DMS53 treated with DMSO at 0.1 percent for 48 hours (cell line): Measurements from ENCODE around the gene BBX.

ENCODE experiments used
- DNase-seq: peaks from one replicate; lab custom pipeline; 2025; ENCODE audit not compliant: unreplicated experiment; lab: John Stamatoyannopoulos, UW

The BBX gene

GRCh38 chr3:107644631-107645030 is 121.9 kb downstream of the BBX start:
- DNase-seq, result no peak

- DNase-seq, result no peak
Observed at GRCh38 chr3:107650788-107651187, 128.0 kb downstream of the BBX start.

GRCh38 chr3:107651782-107652181 is 129.0 kb downstream of the BBX start:
- DNase-seq, result no peak

DNA sequence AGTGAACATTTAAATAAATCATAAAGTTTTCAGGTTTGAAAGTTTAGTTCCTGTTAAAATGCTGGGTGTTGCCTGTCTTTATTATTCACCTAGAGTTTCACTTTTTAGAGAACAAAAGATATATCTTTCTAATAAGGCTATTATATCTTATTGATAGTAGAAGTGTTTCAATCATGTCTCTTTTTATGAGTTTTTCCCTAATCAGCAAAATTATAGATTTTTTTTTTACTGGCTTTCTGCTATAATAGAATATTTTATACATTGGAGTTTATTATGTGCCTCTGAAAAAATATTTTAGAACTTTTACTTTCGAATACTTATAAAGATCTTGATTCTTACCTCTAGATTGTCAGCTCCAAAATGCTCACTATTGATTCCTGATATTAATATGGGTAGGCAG is 131.5 kb downstream of the BBX start:
- DNase-seq, result no peak

DNA sequence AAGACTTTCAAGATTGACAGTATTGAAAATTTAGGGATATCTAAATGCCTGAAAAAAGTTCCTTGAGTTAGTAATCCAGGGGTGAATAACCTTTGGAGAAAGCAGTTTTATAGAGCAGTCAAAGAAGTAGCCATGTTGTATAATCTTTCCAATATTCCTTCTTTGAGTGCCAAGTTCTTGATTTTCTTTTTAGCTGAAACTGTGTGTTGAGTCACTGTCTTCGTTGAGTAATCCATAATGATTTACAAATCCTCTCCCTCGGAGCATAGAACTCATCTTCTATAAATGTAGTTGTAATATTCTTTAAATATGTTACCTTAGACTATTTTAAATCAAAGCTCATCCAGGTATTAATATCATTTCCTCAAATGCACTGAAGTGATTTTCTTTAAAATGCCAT is 135.2 kb downstream of the BBX start:
- DNase-seq, result no peak

DNA sequence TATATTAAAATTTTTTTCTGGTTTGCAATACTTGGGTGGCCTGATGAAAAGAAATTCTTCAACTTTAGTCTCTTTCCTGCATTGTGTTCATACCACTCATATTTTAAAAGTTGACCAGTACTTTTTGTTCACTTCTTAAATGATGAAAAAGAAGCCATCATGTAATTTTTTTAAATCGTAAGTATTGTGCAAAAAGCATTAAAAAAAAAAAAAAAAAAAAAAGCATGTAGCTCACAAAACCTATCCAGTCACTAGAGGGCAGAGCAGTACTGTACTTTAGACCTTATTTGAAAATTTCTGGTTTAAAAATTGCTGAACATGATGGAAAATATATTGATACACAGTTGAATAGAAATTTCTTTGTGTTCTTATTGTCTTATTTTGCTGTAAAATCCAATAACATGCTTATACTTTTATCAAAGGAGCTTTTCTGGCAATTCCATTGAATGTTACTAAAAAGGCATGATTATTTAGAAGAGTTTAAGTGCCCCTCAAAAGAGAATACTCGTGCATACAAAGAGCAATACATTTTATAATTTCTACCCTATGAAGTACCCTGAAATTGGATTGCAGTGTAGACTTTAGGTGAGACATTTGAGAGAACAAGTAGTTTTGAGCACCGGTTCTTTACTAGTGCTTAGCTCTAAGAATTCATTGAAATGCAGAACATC is 137.7 kb downstream of the BBX start:
- DNase-seq, result peak; percentile 3

DNA sequence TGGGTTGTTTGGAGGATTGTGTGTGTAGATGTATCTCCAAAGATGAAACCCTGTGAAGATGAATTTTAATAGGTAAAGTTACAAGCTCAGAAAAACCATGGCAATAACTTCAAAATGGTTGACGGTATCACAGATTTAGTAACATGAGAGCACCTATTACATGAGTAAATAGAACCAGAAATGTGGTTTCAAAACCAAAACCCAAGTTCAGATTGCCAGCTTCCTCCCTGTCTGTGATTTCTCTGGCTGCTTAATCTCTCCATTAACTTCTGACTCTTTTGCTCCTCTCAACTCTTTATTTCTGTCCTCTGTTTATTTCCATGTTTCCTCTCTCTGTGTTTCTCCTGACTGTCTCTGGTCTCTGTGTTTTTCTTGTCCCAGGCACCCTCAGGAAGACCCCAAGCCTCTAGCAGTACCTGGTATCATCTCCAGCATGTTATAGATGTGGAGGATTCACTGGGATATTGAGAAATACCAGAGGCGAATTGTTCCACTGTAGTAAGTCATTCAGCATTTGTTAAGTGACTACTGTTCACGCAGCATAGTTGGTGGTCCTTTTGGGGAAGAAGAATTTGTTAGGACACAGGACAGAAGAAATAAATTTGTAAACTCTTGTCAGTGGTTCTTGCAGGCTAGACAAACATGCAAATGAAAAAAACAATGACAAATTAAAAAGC is 138.8 kb downstream of the BBX start:
- no peak for DNase-seq

- DNase-seq, result no peak
Observed at GRCh38 chr3:107662124-107662507, 139.4 kb downstream of the BBX start.

DNA sequence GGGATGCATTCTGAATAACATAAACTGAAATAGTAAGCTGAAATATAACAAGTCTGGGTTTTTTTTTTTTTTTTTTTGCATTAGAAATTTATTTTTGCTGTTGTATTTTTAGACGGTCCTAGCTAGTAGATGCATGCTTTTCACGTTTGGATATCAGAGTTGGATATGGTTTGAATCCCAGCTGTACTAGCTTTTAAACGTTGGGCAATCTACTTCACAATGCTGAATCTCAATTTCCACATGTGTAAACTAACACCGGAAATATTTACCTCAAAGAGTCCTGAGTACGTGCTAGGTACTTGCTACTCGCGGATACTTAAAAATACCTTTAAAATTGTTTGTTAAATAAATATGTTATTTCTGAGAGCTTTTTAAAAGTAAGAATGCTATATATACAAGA is 139.8 kb downstream of the BBX start:
- no peak for DNase-seq

GRCh38 chr3:107663266-107663665 is 140.5 kb downstream of the BBX start:
- no peak for DNase-seq

DNA sequence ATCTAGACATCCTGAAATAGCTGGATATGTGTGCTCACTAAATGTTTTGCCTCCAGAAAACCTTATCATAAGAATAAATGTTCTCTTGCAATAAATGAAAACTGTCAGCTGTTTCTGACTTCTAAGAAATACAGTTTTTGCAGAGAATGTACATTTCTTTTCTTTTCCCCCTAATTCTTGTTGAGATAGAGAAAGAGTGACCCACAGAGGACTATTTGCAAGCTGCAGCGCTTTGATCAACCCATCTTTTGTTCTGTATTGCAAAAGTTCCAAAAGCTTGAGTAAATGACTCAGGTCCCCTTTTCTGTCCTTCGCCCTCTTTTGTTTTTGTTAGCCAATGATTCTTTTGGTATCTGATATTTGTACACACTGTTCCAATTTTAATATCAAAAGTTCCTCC is 141.9 kb downstream of the BBX start:
- DNase-seq, result no peak

- DNase-seq, result no peak
Observed at GRCh38 chr3:107665351-107665750, 142.6 kb downstream of the BBX start.

DNA sequence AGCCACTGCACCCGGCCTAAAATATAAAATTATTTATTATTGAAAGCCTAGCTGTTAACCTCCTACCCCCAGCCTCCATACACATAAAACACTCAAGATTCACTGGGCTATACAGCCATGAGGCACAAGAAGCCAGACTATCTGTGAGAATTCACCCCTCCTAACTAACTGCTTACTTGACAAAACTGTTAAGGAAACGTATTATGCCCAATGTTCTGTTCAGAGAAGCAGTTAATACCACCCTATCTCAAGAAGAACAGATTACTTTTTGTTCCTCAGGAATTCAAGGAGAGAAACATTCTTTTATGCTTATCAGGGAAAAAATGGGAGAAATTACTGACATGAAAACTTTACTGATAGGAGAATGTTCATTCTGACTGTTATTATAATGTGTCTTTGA is 144.1 kb downstream of the BBX start:
- no peak for DNase-seq

- no peak for DNase-seq
Observed at GRCh38 chr3:107668416-107668815, 145.7 kb downstream of the BBX start.

GRCh38 chr3:107668963-107669362 is 146.2 kb downstream of the BBX start:
- no peak for DNase-seq

GRCh38 chr3:107669669-107670068 is 146.9 kb downstream of the BBX start:
- no peak for DNase-seq

DNA sequence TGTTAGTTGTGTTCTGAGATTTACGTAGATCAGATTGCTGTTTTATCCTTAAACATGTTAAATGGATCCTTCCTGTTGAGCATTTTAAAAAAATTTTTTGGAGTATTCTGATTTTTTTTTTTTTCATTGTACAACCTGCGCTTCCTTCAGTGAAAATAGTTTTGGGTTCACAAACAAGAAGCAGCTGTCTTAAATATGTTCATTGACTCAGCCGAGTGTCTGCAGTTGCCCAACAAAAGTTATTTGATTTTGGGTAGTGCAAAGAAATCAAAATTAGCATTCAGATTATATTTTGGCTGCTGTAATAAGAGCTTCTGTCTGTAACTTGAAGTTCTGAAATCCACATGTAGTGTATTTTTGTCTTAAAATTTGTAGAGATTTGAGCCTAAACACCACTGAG is 148.2 kb downstream of the BBX start:
- no peak for DNase-seq

DNA sequence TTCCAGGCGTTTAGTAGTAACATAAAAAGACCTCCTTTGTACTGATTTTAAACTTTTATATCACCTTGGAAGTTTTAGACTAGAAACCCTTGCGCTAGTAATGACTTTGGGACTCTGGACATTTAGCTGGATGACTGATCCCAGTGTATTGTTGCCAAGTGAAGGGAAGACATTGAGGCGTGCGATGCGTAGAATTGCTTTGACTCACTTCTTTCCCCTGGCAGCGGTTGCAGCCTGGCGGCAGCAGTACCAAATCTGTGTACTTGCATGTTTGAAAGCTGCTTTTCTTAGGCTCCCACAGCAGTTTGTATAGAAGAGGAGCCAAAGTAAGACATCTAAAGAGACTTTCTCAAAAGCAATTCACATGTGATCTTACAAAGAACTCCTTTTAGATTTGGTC is 151.6 kb downstream of the BBX start:
- DNase-seq, result no peak

GRCh38 chr3:107675233-107675900 is 152.6 kb downstream of the BBX start:
- DNase-seq, result no peak

GRCh38 chr3:107676469-107677309 is 153.9 kb downstream of the BBX start:
- peak; percentile 23 for DNase-seq

DNA sequence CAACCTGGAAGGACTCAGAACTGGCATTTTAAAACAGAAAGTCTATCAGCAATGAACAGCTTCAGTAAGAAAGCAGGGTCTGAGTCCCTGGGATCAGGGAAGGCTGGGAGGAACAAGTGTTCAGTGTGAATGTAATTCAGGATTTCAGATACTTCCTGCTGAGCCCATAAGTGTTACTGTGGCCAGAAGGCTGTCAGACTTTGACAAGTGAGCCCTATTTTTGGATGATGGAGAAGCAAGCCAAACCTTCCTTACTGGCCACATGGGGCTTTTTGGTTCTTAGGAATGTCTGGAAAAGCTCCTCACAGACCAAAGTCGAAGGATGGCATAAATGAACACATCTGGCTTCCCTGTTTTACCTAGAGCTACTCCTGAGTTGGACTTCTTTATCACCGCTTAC is 157.2 kb downstream of the BBX start:
- DNase-seq, result no peak

DNA sequence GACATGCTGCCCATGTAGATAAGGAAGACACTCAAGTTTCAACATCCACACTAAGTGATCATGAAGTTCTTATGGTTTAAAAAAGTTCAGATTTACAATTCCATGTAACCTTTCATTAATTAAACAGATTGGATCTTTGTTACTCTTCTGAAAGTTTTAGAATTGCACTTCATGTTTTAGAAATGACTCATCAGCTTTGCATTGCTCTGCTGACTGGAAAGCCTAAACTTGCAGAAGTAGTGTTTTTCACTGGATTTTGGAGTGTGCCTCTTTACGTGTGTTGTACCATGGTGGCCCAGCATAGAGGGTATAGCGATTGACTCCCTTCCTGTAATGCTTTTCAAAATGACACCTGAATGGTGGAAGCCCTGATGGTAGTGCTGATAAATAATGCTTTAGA is 157.9 kb downstream of the BBX start:
- DNase-seq, result no peak
